ENCODE measurements around the gene KRTAP26-1. TPM values are rescaled to one million over a fixed set of nuclear protein-coding genes. Genes with fewer than 3 reads are reported as not detected.
A peak's percentile ranks its signal among the peaks of the same experiment; 100 is the strongest.

Gene KRTAP26-1
- total RNA-seq, 4 donors from 2014 or later: not detected

GRCh38 chr21:30348506-30348905 is 28.4 kb upstream of the KRTAP26-1 start, which contains the start of gene KRTAP23-1:
Gene KRTAP23-1 (minus strand): TSS chr21:30348606. CDS start chr21:30348606, 0 bp downstream.
- Histone ChIP-seq H3K27ac (no peak within 1 kb of the TSS), H3K9me3 (no peaks in the 10 kb centered on the region), H3K4me3 (no peak within 1 kb of the TSS), H3K36me3 (no peaks in the 10 kb centered on the region), H3K27me3 (no peaks in the 10 kb centered on the region), H3K4me1 (no peaks in the 10 kb centered on the region)
- no peak for TF ChIP-seq POLR2A (IDR thresholded peaks at IDR 0.05)
- TF ChIP-seq CTCF (IDR thresholded peaks at IDR 0.05): no peak
- no peak for DNase-seq
- intact Hi-C loops (cut with DNase I): no loop called here
- 70 to 84% methylated on average over 4 of the region's 4 CpGs for WGBS, 2 donors

GRCh38 chr21:30345014-30345413 is 24.9 kb upstream of the KRTAP26-1 start:
- DNase-seq: no peak
- H3K27me3 ChIP-seq: no peaks in the 10 kb centered on the region
- H3K4me3 ChIP-seq: no peak overlapping the region
- H3K27ac ChIP-seq: no peak overlapping the region
- 66 to 68% methylated on average over 2 of the region's 2 CpGs for WGBS, 2 donors
- no peaks in the 10 kb centered on the region for H3K9me3 ChIP-seq
- H3K4me1 ChIP-seq: no peaks in the 10 kb centered on the region
- intact Hi-C loops (cut with DNase I): no loop called here
- no peaks in the 10 kb centered on the region for H3K36me3 ChIP-seq
- no peak for TF ChIP-seq CTCF (IDR thresholded peaks at IDR 0.05)
- no peak for TF ChIP-seq POLR2A (IDR thresholded peaks at IDR 0.05)

- H3K9me3 ChIP-seq: no peaks in the 10 kb centered on the region
- H3K27ac ChIP-seq: no peak overlapping the region
- no peak overlapping the region for H3K4me3 ChIP-seq
- no peak for DNase-seq
- no peak for TF ChIP-seq POLR2A (IDR thresholded peaks at IDR 0.05)
- peak in 5 of 6 experiments; percentile 73 to 83 (median 79) for TF ChIP-seq CTCF (IDR thresholded peaks at IDR 0.05)
- 90 to 93% methylated on average over 2 of the region's 2 CpGs for WGBS, 2 donors
- H3K4me1 ChIP-seq: no peaks in the 10 kb centered on the region
- no peaks in the 10 kb centered on the region for H3K36me3 ChIP-seq
- no peaks in the 10 kb centered on the region for H3K27me3 ChIP-seq
- intact Hi-C loops (cut with DNase I): no loop called here
These were observed 20.8 kb upstream of the KRTAP26-1 start for GRCh38 chr21:30340714-30341573.

GRCh38 chr21:30338717-30339116 is 18.6 kb upstream of the KRTAP26-1 start:
- intact Hi-C loops (cut with DNase I): no loop called here
- TF ChIP-seq POLR2A (IDR thresholded peaks at IDR 0.05): no peak
- no peak for TF ChIP-seq CTCF (IDR thresholded peaks at IDR 0.05)
- Histone ChIP-seq H3K36me3 (no peaks in the 10 kb centered on the region), H3K4me1 (no peaks in the 10 kb centered on the region), H3K9me3 (no peaks in the 10 kb centered on the region), H3K27me3 (no peaks in the 10 kb centered on the region), H3K4me3 (no peak overlapping the region), H3K27ac (no peak overlapping the region)
- no peak for DNase-seq
- WGBS, 2 donors: 52 to 78% methylated on average over 4 of the region's 4 CpGs

- DNase-seq: no peak
- intact Hi-C loops (cut with DNase I): no loop called here
- Histone ChIP-seq H3K4me3 (no peak overlapping the region), H3K27me3 (no peaks in the 10 kb centered on the region), H3K27ac (no peak overlapping the region), H3K9me3 (no peaks in the 10 kb centered on the region), H3K36me3 (no peaks in the 10 kb centered on the region), H3K4me1 (no peaks in the 10 kb centered on the region)
- no peak for TF ChIP-seq POLR2A (IDR thresholded peaks at IDR 0.05)
These were observed 17.7 kb upstream of the KRTAP26-1 start for GRCh38 chr21:30337772-30338171.
